GM12878 (cell line): ENCODE measurements around the gene FAM47E.

Experiments
- CBX3 ChIP-seq: fragments of 200-600 bp; sonication (generic); IDR thresholded peaks from 2 replicates; pipeline ENCODE4 v1.6.1; 2016; ENCODE audit warnings: low read depth, borderline replicate concordance
- CHD1 ChIP-seq: IDR thresholded peaks from 2 replicates; pipeline ENCODE4 v1.6.1; 2012; ENCODE audit warnings: low read depth, low read length, improper control_type of control experiment
- CTCF ChIP-seq, 3 experiments: IDR thresholded peaks in 2 of 3; conservative IDR thresholded peaks in 1 of 3; 2 replicates each; pipeline ENCODE4 v1.5.1; 2011; ENCODE audit warnings: low read depth in 3 of 3, low read length in 3 of 3, mild to moderate bottlenecking in 3 of 3, control low read depth in 2 of 3, moderate library complexity in 2 of 3, inconsistent platforms in 1 of 3, mixed read lengths in 1 of 3; ENCODE audit not compliant: control insufficient read depth in 2 of 3, insufficient read depth in 1 of 3; ENCODE audit errors: extremely low read depth in 1 of 3
- EGR1 ChIP-seq, 2 experiments: IDR thresholded peaks; 1 replicate in 1 of 2; 2 replicates in 1 of 2; pipeline ENCODE4 v1.6.1; 2011 to 2012; ENCODE audit warnings: low read depth in 2 of 2, low read length in 2 of 2, borderline replicate concordance in 1 of 2, mild to moderate bottlenecking in 1 of 2, moderate library complexity in 1 of 2
- ESRRA ChIP-seq: IDR thresholded peaks from 2 replicates; pipeline ENCODE4 v1.6.1; 2012; ENCODE audit warnings: mild to moderate bottlenecking, low read length, improper control_type of control experiment
- GABPA ChIP-seq: IDR thresholded peaks from 2 replicates; pipeline ENCODE4 v1.6.1; 2014; ENCODE audit warnings: antibody characterized with exemption, low read depth, mild to moderate bottlenecking, inconsistent platforms
- MTA3 ChIP-seq: IDR thresholded peaks from 2 replicates; pipeline ENCODE4 v1.6.1; 2012; ENCODE audit warnings: low read length, inconsistent platforms, borderline replicate concordance
- POLR2A ChIP-seq: IDR thresholded peaks from 2 replicates; pipeline ENCODE4 v1.6.1; 2011; ENCODE audit warnings: low read depth, mild to moderate bottlenecking, low read length
- POLR2AphosphoS5 ChIP-seq: IDR thresholded peaks from 2 replicates; pipeline ENCODE4 v1.6.1; 2011; ENCODE audit warnings: mild to moderate bottlenecking, low read length, inconsistent platforms
- POU2F2 ChIP-seq: IDR thresholded peaks from 3 replicates; pipeline ENCODE4 v1.6.1; 2011; ENCODE audit warnings: low read depth, mild to moderate bottlenecking, low read length, borderline replicate concordance
- ZSCAN29 ChIP-seq: fragments of 450-650 bp; IDR thresholded peaks from 2 replicates; pipeline ENCODE4 v1.6.1; 2017; ENCODE audit warnings: mild to moderate bottlenecking, moderate library complexity

GRCh38 chr4:76257824-76258223 lies 6.3 kb downstream of the FAM47E start:
- TF ChIP-seq CBX3 (no peak), POU2F2 (no peak), CHD1 (no peak), MTA3 (no peak), CTCF (IDR thresholded peaks at IDR 0.05 in 2 of 3, conservative IDR thresholded peaks at IDR 0.05 in 1 of 3; ENCODE audit: control insufficient read depth in 2 of 3, extremely low read depth in 1 of 3, insufficient read depth in 1 of 3, low read depth in 3 of 3, low read length in 3 of 3) (no peak), ESRRA (no peak), POLR2AphosphoS5 (no peak), ZSCAN29 (no peak), POLR2A (no peak), EGR1 (IDR thresholded peaks at IDR 0.05; ENCODE audit: borderline replicate concordance in 1 of 2, low read depth in 2 of 2, low read length in 2 of 2) (no peak), GABPA (no peak)
